ENCODE results near the gene RIMBP2. TPM values are rescaled to one million over a fixed set of nuclear protein-coding genes. Genes with fewer than 3 reads are reported as not detected.
"Not testable (repeated sequence)": the region's sequence is repeated elsewhere in the genome, so short reads cannot be mapped to it uniquely, and the experiment has no call there.

RIMBP2 gene
- total RNA-seq, 4 donors from 2014 or later: 0.29 to 8.2 (median 5.6) TPM

DNA sequence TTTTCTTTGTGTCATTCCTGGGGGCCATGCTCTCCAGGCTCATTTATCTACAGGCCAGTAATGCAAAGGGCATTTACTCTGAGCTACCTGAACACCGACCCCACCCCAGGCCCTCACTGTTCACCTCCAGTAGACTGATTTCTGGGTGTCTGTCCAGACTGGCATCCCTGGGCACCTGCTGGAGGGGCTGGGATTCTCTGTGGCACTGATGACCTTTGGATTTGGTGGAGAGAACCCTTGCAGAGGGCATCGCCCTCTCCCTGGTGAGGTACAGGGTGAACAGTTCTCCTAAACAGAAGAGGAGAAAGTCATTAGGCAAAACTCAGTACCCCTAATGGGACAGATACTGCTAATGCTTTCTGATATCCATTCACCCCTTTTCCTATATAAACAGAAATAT is 27.1 kb upstream of the RIMBP2 start:
- H3K36me3 ChIP-seq: no peaks in the 10 kb centered on the region
- DNase-seq: no peak
- no peak overlapping the region for H3K4me3 ChIP-seq
- no peaks in the 10 kb centered on the region for H3K9me3 ChIP-seq
- TF ChIP-seq, protein P1, sequence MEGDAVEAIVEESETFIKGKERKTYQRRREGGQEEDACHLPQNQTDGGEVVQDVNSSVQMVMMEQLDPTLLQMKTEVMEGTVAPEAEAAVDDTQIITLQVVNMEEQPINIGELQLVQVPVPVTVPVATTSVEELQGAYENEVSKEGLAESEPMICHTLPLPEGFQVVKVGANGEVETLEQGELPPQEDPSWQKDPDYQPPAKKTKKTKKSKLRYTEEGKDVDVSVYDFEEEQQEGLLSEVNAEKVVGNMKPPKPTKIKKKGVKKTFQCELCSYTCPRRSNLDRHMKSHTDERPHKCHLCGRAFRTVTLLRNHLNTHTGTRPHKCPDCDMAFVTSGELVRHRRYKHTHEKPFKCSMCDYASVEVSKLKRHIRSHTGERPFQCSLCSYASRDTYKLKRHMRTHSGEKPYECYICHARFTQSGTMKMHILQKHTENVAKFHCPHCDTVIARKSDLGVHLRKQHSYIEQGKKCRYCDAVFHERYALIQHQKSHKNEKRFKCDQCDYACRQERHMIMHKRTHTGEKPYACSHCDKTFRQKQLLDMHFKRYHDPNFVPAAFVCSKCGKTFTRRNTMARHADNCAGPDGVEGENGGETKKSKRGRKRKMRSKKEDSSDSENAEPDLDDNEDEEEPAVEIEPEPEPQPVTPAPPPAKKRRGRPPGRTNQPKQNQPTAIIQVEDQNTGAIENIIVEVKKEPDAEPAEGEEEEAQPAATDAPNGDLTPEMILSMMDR (IDR thresholded peaks at IDR 0.05): no peak
- no peak for TF ChIP-seq POLR2A (IDR thresholded peaks at IDR 0.05)
- H3K27ac ChIP-seq: no peak overlapping the region
- no peaks in the 10 kb centered on the region for H3K4me1 ChIP-seq
- intact Hi-C loops (cut with DNase I; ENCODE audit: low total_unique reads): no loop called here
- H3K27me3 ChIP-seq: no peaks in the 10 kb centered on the region

DNA sequence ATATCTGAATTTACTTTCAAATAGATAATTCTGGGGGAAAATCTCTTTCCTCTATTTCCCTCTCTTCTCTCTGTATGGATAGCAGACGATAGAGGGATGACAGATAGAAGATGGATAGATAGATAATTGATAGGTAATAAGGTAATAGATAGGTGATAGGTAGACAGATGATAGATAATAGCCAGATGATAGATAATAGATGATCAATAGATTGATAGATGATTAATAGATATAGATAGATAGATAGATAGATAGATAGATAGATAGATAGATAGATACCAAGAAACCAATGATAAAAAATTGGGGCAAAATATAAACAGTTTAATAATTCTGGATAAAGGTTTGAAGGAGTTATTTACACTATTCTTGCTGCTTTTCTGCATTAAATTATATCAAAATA is 26.6 kb upstream of the RIMBP2 start:
- Histone ChIP-seq H3K27ac (no peak overlapping the region), H3K27me3 (no peaks in the 10 kb centered on the region), H3K4me3 (no peak overlapping the region), H3K36me3 (no peaks in the 10 kb centered on the region), H3K4me1 (no peaks in the 10 kb centered on the region), H3K9me3 (no peaks in the 10 kb centered on the region)
- intact Hi-C loops (cut with DNase I; ENCODE audit: low total_unique reads): no loop called here
- no peak for DNase-seq
- no peak for TF ChIP-seq POLR2A (IDR thresholded peaks at IDR 0.05)
- TF ChIP-seq, protein P1 (IDR thresholded peaks at IDR 0.05): no peak

DNA sequence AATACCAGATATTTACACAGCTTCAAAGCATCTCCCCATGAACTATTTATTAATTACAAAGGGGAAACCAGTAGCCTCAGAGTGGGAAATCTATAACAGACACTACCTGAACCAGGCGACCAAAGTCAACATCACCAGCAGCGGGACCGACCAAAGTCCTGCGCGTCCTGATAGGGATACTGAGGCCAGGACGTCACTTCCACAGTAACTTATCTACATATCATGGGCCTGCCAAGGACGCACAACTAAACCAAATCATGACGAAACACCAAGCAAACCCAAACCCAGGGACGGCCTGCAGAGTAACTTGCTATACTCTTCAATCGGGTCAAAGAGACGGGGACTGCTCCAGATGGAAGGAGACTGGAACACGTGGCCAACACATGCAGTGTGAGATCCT is 26.0 kb upstream of the RIMBP2 start:
- no peak overlapping the region for H3K4me3 ChIP-seq
- no peaks in the 10 kb centered on the region for H3K36me3 ChIP-seq
- H3K4me1 ChIP-seq: no peaks in the 10 kb centered on the region
- intact Hi-C loops (cut with DNase I; ENCODE audit: low total_unique reads): no loop called here
- no peaks in the 10 kb centered on the region for H3K9me3 ChIP-seq
- no peaks in the 10 kb centered on the region for H3K27me3 ChIP-seq
- no peak for DNase-seq
- no peak overlapping the region for H3K27ac ChIP-seq
- TF ChIP-seq POLR2A (IDR thresholded peaks at IDR 0.05): no peak
- TF ChIP-seq, protein P1 (IDR thresholded peaks at IDR 0.05): no peak

DNA sequence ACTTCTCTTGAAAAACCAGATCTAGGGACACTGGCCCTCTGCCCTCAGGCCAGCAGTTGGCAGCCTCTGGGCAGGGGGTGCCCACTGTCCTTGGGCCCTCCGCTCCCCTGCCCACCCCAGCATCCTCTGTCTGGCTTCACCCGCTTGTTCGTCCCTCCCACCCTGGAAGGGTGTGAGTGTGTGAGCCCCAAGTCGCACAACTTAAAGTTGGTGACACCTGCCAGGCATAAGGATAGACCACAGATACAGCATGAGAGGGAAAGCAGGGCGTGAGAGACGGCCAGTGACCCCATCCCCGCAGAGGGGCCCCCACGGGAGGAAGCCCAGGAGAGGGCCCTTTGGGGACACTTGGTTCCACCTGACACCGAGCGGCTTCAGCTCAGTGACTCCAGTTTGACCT is 23.5 kb upstream of the RIMBP2 start:
- no peak overlapping the region for H3K27ac ChIP-seq
- no peaks in the 10 kb centered on the region for H3K27me3 ChIP-seq
- intact Hi-C loops (cut with DNase I; ENCODE audit: low total_unique reads): no loop called here
- no peaks in the 10 kb centered on the region for H3K9me3 ChIP-seq
- H3K4me3 ChIP-seq: no peak overlapping the region
- TF ChIP-seq POLR2A (IDR thresholded peaks at IDR 0.05): no peak
- TF ChIP-seq, protein P1 (IDR thresholded peaks at IDR 0.05): no peak
- DNase-seq: no peak
- no peaks in the 10 kb centered on the region for H3K36me3 ChIP-seq
- no peaks in the 10 kb centered on the region for H3K4me1 ChIP-seq

DNA sequence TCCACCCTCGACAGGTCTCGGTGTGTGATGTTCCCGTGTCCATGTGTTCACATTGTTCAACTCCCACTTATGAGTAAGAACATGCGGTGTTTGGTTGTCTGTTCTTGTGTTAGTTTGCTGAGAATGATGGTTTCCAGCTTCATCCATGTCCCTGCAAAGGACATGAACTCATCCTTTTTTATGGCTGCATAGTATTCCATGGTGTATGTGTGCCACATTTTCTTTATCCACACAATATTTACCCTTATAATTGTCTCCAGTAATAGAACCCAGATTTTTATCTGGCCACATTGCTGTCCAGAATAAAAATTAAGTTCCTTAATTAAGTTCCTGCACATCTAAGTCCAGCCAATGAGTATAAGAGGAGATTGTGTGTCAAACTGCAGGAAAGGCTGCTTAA is 22.3 kb upstream of the RIMBP2 start:
- H3K27ac ChIP-seq; H3K36me3 ChIP-seq; intact Hi-C loops (cut with DNase I; ENCODE audit: low total_unique reads); DNase-seq; H3K4me3 ChIP-seq; H3K9me3 ChIP-seq; H3K27me3 ChIP-seq; H3K4me1 ChIP-seq: not testable (repeated sequence)

DNA sequence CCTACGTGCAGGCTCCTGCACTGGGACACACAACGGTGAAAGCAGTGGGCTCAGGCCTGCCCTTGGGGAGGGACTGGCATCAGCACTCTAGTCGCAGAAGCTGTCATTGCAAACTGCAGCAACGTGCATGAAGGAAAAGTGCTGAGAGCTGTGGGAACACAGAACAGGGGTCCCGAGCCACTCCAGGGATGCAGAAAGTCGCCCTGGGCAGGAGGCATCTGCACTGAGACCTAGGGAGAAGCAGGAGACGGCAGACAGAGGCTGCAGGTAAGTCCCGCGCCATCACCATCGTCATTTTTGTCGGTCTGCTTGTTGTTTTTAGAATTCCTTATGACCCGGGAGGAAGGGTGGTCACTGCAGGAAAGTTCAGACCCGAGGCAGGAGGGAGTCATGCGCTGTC is 21.6 kb upstream of the RIMBP2 start:
- Histone ChIP-seq H3K27ac (no peak overlapping the region), H3K9me3 (no peaks in the 10 kb centered on the region), H3K36me3 (no peaks in the 10 kb centered on the region), H3K4me3 (no peak overlapping the region), H3K27me3 (no peaks in the 10 kb centered on the region), H3K4me1 (no peaks in the 10 kb centered on the region)
- no peak for DNase-seq
- intact Hi-C loops (cut with DNase I; ENCODE audit: low total_unique reads): no loop called here
- TF ChIP-seq POLR2A (IDR thresholded peaks at IDR 0.05): no peak
- TF ChIP-seq, protein P1 (IDR thresholded peaks at IDR 0.05): no peak

Measured in uterus (tissue), 4 donors.